GM19035 (cell line): ENCODE results near the gene HSP90AA1.
"Not testable (repeated sequence)": the region's sequence is repeated elsewhere in the genome, so short reads cannot be mapped to it uniquely, and the experiment has no call there.

ENCODE experiments used
- ATAC-seq: cut with Tn5 transposase; IDR thresholded peaks from one replicate; pipeline ENCODE4 v1.9.1; 2021; ENCODE audit not compliant: unreplicated experiment

Gene HSP90AA1

DNA sequence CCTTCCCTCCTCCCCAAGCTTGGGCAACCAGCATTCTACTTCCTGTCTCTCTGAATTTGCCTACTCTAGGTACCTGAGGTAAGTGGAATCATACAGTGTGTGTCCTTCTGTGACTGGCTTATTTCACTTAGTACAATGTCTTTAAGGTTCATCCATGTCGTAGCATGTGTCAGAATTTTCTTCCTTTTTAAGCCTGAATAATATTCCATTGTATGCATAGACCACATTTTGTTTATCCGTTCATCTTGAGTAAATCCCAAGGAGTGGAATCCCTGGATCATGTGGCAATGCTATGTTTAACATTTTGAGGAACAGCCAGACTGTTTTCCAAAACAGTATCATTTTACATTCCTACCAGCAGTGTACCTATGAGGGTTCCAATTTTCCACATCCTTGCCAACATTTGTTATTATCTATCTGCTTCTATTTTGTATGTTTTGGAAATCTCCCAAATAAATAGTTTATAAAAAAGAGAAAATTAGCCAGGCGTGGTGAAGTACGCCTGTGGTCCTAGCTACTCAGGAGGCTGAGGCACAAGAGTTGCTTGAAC lies 12.4 kb downstream of the HSP90AA1 start:
- ATAC-seq = no peak

DNA sequence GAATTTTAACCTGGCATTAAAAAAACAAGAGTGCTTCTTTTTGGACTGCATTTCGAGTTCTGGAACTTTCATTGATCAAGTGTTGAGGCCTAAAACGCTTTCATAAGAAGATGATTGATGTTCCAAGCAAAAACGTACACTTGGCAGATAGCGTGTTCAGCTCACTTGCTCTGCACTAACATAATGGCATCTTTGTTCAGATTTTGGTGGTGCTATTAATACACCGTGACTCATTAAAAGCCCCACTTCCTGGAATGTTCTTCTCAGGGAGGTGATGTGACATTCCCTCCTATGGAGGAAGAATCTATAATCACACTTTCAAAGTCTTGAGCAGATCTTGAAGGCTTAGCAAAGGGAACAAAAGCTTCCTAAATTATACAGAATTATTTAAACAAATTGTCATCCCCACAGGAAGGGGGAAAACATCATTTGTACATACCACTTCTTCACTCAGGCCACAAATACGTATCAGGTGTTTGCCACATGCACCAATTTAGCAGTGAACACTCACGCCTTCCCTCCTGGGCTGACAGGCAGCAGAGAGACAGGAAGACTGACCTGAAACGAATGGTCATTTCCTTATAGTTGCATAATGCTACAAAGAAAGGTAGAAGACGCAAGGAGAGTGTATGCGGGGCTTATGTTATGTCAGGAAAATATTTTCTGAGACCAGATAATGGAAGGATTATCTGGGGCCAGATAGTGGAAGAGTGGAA lies 15.4 kb downstream of the HSP90AA1 start:
- no peak for ATAC-seq

DNA sequence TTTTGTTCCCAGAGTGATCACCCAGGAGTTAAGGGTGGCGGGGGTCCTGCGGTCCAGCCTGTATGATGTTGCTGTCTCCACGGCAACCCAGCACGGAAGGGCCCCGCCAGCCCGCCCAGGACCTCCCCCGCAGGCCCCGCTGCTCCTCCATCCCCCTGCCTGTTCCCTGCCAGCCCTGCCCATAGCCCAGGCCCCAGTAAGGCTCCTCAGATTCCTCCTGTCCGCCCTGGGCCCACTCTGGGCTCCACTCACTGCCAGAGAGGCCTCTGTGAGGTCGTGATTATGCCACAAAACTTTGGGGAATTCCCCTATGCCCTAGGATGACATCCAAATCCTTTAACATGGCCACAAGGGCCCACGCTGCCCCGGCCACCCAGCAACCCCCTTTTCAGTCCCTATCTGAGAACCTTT lies 20.8 kb downstream of the HSP90AA1 start:
- no peak for ATAC-seq

DNA sequence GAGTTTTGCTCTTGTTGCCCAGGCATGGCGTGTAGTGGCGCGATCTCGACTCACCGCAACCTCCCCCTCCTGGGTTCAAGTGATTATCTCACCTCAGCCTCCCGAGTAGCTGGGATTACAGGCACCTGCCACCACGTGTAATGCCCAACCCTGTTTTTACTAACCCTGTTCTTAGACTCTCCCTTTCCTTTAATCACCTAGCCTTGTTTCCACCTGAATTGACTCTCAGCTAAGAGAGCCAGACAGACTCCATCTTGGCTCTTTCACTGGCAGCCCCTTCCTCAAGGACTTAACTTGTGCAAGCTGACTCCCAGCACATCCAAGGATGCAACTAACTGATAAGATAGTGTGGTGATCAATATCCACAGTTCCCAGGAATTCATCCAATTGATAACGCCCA lies 22.3 kb downstream of the HSP90AA1 start:
- not testable (repeated sequence) for ATAC-seq

DNA sequence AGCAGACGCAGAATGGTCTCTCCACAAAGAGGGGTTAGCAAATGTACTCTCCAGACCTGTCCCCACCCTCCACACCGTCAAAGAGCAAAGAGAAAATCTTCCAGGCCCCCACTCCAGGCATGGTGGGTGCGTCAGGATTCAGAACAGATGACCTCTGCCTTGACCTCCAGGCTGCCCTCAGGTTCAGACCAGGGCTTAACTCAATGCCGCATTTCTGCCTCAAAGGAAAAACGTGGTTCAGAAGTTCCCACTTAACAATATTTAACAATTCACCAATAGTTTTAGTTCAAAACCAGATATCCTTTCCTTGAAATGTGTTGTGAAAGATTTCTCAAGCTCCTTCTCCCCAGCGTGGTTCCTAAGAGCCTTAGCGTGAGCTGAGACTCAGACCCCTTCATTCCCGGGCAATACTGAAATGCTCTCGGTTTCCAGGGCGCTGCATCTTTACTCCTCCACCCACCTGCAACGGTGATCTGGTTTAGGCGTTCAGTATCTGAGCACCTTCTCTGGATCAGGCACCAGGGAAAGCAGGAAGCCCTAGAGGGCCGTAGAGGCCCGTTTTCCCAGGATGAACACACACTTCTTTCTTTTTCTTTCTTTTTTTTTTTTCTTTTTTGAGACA lies 22.9 kb downstream of the HSP90AA1 start:
- no peak for ATAC-seq

DNA sequence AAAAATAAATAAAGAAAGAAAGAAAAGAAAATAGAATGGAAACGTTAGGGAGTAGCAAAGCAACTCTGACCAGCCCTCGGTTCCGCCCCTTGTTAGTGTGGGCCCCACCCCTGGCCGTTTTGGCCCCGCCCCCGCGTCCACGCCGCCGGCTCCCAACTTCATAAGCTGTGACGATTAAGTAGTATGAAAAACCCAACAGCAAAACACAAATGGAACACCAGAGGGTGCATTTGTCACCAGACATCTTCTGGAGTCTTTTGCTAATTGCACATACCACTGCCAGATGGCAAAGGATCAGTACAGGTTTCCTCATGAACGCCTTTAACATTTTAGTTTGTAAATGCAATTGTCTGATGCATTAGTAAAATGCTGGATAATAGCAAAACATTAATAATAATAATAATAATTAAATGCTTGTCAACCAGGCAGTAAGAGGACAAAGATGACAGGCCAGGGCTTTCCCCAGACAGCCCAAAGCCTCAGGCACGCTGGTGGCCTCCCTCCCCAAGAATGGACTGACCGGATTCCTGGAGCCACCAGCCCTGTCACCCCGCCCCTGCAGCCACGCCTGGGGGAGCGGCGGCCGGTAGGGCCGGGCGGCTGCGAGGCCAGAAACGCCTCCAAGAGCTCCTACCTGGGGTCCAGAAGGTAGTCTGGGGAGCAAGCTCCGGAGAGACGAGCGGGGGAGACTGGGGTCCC lies 23.6 kb downstream of the HSP90AA1 start:
- no peak for ATAC-seq

DNA sequence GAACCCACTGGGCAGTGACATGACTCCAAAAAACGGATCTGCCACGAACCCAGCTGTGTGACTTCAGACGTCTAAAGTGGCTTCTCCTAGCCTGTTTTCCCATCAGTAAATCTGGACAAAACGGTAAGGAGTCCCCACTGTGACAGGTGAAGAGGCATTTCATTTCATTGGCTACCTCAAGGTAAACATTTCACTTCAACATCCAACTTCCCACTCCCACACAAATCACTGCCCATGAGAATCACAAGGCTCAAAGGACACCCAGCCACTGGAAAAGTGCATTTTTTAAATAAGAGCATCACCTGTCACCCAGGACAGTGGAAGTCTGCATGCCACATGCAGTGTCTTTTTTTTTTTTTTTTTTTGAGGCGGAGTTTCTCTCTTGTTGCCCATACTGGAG lies 27.9 kb downstream of the HSP90AA1 start:
- ATAC-seq = no peak

DNA sequence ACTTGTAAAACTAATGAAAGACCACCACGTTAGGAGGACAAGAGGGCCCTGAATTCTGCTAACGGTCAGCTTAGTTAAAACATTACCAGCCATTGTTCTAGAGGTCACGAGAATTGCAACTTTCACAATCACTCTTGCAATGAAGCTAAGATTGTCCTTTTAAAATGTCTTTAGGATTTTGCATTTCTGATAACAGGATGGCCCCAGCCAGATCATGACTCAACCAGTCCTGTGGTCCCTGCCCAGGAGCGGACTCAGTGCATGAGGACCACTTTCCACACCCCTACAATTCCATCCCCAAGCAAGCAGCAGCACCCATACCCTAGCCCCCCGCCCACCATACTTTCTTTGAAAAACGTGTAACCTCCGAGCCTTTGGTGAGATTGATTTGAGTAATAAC lies 28.7 kb downstream of the HSP90AA1 start:
- no peak for ATAC-seq

DNA sequence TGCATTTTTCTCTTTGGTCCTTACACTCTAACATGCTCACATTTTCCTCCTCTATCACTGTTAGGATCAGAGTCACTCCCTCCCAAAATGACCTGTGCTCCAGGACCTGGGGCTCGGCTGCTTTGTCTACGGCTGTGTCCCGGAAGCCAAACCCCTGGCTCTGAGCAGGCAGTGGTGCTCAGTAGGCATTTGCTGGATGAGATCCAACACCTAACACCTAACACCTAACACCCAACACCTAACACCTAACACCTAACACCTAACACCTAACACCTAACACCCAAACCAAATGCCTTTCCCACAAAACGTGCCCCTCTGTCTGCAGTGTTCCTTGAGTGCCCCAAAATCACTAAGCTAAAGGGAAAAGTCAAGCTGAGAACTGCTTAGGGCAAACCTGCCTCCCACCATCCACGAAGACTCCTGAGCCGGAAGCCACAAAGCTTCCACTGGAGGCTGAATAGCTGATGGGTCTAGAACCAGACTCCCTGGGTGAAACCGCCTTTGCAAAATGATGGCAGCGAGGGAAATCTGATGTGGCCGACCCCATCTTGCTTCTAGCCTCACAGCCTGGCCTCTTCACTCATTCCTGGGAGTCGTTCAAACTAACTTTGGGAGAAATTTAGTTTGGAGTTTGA lies 29.2 kb downstream of the HSP90AA1 start:
- no peak for ATAC-seq

DNA sequence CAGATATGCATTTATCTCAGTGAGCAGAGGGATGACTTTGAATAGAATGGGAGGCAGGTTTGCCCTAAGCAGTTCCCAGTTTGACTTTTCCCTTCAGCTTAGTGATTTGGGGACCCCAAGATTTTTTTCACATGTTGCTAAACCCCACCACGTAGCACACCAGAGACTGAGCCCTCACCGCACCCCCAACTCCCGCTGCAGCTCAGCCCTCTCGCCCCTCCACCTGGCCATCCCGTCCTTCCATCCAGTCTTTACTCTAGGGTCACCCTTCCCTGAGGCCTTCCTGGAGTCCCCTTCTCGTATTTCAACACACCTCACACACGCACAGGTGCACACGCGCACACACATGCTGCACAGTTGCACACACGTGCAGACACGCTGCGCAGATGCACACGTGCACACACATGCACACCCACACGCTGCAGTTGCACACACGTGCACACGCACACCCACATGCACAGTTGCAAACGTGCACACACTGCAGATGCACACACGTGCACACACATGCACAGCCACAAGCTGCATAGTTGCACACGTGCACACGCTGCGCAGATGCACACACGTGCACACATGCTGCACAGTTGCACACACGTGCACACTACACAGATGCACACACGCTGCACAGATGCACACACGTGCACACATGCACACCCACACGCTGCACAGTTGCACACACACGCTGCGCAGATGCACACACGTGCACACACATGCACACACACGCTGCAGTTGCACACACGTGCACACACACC lies 30.0 kb downstream of the HSP90AA1 start:
- no peak for ATAC-seq

DNA sequence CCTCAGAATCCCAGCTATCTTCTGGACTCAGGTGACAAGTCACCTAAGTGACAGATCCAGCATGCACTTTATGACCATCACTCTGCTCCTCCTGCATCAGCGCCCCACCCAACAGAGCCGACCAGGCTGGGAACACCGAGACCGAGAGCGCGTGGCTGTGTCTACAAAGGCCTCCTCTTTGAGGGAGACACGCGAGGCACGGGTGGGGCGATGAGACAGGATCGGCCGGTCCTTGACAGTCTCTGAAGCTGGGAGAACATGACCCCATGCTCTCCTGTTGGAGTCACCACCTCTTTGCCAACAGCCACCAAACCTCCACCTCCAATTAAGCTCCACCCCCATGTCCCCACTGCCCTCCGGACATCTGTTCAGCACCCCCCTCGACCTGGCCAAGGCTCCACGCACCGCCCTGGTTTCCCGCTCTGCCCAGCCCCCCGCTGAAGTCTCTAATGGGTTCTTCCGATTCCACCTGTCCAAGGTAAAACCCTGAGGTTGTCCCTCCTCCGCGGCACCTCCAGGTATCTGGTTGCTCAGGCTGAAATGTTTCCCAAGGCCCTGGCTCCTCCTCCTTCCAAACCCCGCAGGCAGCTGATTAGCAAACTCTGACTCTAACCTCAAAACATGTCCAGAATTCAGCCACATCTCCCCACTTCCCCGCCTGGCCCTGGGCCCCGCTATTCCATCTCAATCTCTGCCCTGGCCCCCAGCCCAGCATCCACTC lies 31.5 kb downstream of the HSP90AA1 start:
- ATAC-seq = no peak

DNA sequence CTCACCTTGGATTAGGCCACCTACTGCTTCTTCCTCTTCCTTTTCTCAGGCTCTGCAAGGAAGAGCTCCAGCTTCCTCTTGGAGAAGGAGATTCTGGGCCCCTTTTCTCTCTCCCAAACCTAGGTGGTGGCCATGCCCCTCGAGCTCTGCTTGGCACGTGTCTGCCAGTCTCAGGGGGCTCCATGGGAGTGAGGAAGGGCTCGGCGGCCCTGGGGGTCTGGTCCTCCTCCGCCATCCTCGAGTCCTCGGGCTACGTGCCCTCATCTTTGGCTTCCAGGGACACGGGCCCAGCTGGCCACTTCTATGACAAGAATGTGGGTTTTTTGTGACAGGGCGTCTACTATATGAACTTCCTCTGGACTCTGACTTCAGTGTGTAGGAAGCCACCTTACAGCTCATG lies 34.3 kb downstream of the HSP90AA1 start:
- ATAC-seq = no peak

DNA sequence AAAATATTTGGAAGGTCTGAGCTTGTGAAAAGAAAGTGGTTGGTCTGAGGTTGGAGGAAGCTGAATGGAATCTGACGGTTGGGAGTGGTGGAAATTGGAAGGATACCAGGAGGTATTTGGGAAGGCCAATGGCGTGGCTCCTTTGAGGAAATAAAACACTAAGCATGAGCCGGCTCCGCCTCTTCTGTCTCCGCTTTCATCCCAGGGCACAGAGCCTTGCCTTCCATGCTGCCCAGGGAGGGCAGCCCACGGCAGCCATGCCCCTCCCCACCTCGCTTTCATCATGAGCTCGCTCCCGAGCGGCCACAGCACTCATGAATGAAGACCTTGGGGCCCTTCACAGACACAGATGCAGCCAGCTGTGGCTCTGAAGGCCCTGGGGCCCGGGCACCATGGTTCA lies 36.2 kb downstream of the HSP90AA1 start:
- ATAC-seq = no peak

DNA sequence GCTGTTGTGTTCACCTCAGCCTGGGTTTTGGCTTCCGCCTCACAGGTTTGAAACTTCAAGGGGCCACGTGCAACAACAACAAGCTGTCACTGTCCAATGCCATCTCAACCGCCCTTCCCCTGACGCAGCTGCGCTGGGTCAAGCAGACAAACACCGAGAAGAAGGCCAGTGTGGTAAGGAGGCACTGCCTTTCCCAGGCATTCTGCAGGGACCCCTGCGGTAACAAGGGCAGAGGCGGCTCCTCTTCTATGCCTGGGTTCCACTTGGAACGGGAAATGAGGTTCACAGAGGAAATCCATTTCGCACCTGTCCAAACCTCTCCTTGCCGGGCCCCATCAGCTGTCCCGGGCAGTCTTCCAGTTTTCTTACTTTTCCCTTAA lies 36.8 kb downstream of the HSP90AA1 start:
- no peak for ATAC-seq

DNA sequence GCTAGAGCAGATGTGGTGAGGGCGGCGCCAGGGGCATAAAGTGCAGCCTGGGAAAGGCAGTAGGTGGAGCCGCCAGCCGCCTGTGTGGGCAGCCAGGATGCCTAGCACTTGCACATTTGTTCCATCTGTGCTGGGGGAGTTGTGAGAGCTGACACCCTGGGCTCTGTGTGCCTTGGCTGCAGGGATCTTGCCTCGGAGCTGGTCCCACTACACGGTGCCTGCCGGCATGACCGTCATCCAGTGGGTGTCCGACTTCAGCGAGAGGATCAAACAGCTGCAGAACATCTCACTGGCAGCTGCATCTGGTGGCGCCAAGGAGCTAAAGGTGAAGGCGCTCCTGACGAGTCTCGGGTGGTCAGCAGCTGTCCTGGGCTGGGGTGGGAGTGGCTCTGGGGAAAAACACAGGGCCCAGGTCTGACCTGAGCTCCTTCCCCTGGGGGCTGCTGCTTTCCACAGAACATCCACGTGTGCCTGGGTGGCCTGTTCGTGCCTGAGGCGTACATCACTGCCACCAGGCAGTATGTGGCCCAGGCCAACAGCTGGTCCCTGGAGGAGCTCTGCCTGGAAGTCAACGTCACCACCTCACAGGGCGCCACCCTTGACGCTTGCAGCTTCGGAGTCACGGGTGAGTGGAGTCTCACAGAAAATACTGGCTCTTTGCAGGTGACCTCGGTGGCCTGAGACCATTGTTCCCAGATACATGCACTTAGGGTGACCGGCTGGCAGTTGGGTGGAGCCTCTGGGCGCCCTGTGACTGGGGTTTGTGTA lies 37.4 kb downstream of the HSP90AA1 start:
- no peak for ATAC-seq

DNA sequence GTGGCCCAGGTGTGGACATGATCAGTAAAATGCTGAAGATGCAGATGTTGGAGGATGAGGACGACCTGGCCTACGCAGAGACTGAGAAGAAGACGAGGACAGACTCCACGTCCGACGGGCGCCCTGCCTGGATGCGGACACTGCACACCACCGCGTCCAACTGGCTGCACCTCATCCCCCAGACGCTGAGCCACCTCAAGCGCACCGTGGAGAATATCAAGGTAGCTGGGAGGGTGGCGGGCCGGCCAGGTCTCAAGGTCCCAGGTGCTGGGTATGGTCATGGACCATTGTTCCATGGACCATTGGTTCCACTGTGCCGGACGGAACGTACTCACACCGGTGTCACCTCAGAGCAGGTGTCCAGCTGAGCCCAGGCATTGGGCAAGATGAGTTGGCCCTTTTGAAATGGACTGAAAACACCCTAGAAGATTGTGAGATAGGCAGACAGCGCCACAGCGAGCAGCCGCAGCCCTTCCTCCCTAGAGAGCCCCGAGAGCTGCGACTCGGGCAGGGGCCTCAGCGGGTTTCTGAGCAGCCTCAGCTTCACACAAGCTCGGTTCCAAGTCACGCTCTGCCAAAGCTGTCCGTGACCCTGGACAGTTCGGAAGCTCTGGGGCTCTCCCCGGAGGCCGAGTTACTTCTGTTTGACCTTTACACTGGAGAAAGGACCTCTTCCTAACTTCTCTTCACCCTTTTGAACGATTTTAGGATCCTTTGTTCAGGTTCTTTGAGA lies 38.9 kb downstream of the HSP90AA1 start:
- no peak for ATAC-seq

DNA sequence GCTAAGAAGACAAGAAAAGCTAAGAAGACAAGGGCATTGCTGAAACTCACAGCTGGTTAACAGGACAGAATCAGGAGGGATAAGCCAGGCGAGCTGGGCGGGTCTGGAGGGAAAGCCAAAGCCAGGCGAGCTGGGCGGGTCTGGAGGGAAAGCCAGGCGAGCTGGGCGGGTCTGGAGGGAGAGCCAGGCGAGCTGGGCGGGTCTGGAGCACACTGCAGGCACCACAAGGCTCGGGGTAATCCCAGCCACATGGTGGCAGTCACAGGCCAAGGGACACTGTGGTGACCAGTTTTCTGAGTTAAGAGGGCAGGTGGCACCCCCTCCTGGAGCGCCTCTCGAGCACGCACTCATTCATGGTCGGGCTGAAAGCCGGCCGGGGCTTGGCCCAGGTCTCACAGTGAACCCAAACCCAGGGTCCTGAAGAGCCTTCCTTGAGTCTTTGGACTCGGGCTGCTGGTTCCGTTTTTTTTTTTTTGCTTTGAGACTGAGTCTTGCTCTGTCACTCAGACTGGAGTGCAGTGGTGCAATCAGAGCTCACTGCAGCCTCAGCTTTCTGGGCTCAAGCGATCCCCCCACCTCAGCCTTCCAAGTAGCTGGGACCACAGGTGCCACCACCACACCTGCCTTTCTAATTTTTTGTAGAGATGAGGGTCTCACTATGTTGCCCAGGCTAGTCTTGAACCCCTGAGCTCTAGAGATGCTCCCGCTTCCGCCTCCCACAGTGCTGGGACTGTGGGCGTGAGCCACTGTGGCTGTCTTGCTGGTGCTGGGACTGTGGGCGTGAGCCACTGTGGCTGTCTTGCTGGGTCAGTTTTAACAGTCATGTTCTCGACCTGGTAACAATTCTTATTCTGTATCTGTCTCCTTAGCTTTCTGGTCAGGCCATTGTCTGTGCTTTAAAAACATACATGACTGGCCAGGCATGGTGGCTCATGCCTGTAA lies 40.2 kb downstream of the HSP90AA1 start:
- ATAC-seq = no peak

DNA sequence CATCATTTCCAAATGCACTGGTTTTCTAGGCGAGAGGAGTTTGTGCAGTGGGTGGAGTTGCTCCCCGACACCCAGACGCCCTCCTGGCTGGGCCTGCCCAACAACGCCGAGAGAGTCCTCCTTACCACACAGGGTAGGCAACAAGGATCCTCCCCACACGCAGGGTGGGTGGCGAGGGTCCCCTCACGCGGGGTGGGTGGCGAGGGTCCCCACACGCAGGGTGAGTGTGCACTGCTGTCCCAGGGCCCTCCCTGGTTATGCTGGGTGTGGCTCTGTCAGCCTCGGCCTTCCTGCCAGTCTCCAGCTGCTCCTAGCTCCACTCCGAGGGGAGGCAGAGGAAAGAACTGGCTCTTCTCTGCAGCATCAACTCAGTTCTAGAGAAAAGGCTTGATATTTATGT lies 42.3 kb downstream of the HSP90AA1 start:
- ATAC-seq = no peak
